HG03025 (cell line): ENCODE measurements around the gene BMP6.

Experiments used
- ATAC-seq: cut with Tn5 transposase; IDR thresholded peaks from one replicate; pipeline ENCODE4 v1.9.1; 2021; ENCODE audit warnings: mild to moderate bottlenecking, moderate library complexity; ENCODE audit not compliant: unreplicated experiment, low FRiP score

Gene BMP6

GRCh38 chr6:7819431-7820015 lies 93.6 kb downstream of the BMP6 start:
- no peak for ATAC-seq

- no peak for ATAC-seq
These were observed 94.5 kb downstream of the BMP6 start for GRCh38 chr6:7820288-7820835.

GRCh38 chr6:7821426-7821825 lies 95.5 kb downstream of the BMP6 start:
- no peak for ATAC-seq

- no peak for ATAC-seq
These were observed 97.7 kb downstream of the BMP6 start for GRCh38 chr6:7823552-7823951.

- no peak for ATAC-seq
These were observed 100.1 kb downstream of the BMP6 start for GRCh38 chr6:7825986-7826385.

- no peak for ATAC-seq
These were observed 101.2 kb downstream of the BMP6 start for GRCh38 chr6:7827142-7827541.

- no peak for ATAC-seq
These were observed 102.2 kb downstream of the BMP6 start for GRCh38 chr6:7828124-7828523.

GRCh38 chr6:7832904-7833750 lies 107.2 kb downstream of the BMP6 start:
- no peak for ATAC-seq

- no peak for ATAC-seq
These were observed 107.8 kb downstream of the BMP6 start for GRCh38 chr6:7833751-7834070.

- no peak for ATAC-seq
These were observed 110.6 kb downstream of the BMP6 start for GRCh38 chr6:7836371-7837026.

- ATAC-seq, result no peak
These were observed 116.0 kb downstream of the BMP6 start for GRCh38 chr6:7841781-7842468.

GRCh38 chr6:7846966-7847818 lies 121.3 kb downstream of the BMP6 start:
- ATAC-seq, result no peak

GRCh38 chr6:7848229-7848628 lies 122.3 kb downstream of the BMP6 start:
- no peak for ATAC-seq

GRCh38 chr6:7851780-7852179 lies 125.9 kb downstream of the BMP6 start:
- no peak for ATAC-seq

- ATAC-seq, result no peak
These were observed 133.7 kb downstream of the BMP6 start for GRCh38 chr6:7859591-7859990.

GRCh38 chr6:7865781-7866180 lies 139.9 kb downstream of the BMP6 start:
- no peak for ATAC-seq

GRCh38 chr6:7866526-7866925 lies 140.6 kb downstream of the BMP6 start:
- ATAC-seq, result no peak

- ATAC-seq, result no peak
These were observed 143.0 kb downstream of the BMP6 start for GRCh38 chr6:7868926-7869325.

- ATAC-seq, result no peak
These were observed 152.6 kb downstream of the BMP6 start for GRCh38 chr6:7878401-7878964.

- no peak for ATAC-seq
These were observed 153.1 kb downstream of the BMP6 start for GRCh38 chr6:7879043-7879442.
